H1 (cell line): ENCODE results near the gene TMEM125. TPM values are rescaled to one million over a fixed set of nuclear protein-coding genes. Genes with fewer than 3 reads are reported as not detected.

Source experiments
- CHD2 ChIP-seq: IDR thresholded peaks from 2 replicates; pipeline ENCODE4 v1.6.1; 2012; ENCODE audit warnings: low read length, improper control_type of control experiment
- CTCF ChIP-seq, 3 experiments: IDR thresholded peaks; 1 replicate in 2 of 3; 2 replicates in 1 of 3; pipeline versions ENCODE4 v1.5.1 to v1.6.1; 2011; ENCODE audit warnings: low read length in 3 of 3, mild to moderate bottlenecking in 3 of 3, inconsistent platforms in 2 of 3, low read depth in 1 of 3, moderate library complexity in 1 of 3; ENCODE audit not compliant: insufficient read depth in 1 of 3; ENCODE audit errors: control extremely low read depth in 1 of 3
- polyA plus RNA-seq, 7 experiments: library from polyadenylated mRNA; depleted of rRNA in 3 of 7; stranded (reverse) in 5 of 7; unstranded in 2 of 7; fragments of >200 nt in 5 of 7; fragments of 200-250 nt in 2 of 7; gene quantifications; 1 replicate in 5 of 7; 2 replicates in 1 of 7; 4 replicates in 1 of 7; pipeline versions ENCODE4 v1.2.1 to v1.2.3, GENCODE V29; 2011 to 2013; ENCODE audit warnings: missing spikeins in 2 of 7, mixed read lengths in 2 of 7
- total RNA-seq: library from RNA; stranded (reverse); fragmentation: NEBNext Ultra II Directional; extraction: Animal tissue kit (Norgen Biotek cat#: 25700); gene quantifications from 2 replicates; pipeline ENCODE4 v1.2.1, GENCODE V29; 2021

TMEM125 gene
- total and polyA plus RNA-seq, 2 of the 8 experiments (the other 6 are each of a cell fraction or from before 2014, with no cell fraction given) = 26.5 to 46.7 TPM

GRCh38 chr1:43288785-43289706 lies 19.3 kb downstream of the TMEM125 start (continued):
- TF ChIP-seq CTCF (IDR thresholded peaks at IDR 0.05; ENCODE audit: control extremely low read depth in 1 of 3, insufficient read depth in 1 of 3, low read depth in 1 of 3, low read length in 3 of 3) (no peak), CHD2 (no peak)
- TF ChIP-seq, all 59 proteins: peak for 0
